ENCODE data around the gene GOLGA8O. TPM values are rescaled to one million over a fixed set of nuclear protein-coding genes. Genes with fewer than 3 reads are reported as not detected.
"Not testable (repeated sequence)": the region's sequence is repeated elsewhere in the genome, so short reads cannot be mapped to it uniquely, and the experiment has no call there.

GOLGA8O gene, protein sequence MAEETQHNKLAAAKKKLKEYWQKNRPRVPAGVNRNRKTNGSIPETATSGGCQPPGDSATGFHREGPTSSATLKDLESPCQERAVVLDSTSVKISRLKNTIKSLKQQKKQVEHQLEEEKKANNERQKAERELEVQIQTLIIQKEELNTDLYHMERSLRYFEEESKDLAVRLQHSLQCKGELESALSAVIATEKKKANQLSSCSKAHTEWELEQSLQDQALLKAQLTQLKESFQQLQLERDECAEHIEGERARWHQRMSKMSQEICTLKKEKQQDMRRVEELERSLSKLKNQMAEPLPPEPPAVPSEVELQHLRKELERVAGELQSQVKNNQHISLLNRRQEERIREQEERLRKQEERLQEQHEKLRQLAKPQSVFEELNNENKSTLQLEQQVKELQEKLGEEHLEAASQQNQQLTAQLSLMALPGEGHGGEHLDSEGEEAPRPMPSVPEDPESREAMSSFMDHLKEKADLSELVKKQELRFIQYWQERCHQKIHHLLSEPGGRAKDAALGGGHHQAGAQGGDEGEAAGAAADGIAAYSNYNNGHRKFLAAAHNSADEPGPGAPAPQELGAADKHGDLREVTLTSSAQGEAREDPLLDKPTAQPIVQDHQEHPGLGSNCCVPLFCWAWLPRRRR
- total RNA-seq = 1 to 10 TPM in 1 of 4 donors, not detected in 3; 1.5 TPM

DNA sequence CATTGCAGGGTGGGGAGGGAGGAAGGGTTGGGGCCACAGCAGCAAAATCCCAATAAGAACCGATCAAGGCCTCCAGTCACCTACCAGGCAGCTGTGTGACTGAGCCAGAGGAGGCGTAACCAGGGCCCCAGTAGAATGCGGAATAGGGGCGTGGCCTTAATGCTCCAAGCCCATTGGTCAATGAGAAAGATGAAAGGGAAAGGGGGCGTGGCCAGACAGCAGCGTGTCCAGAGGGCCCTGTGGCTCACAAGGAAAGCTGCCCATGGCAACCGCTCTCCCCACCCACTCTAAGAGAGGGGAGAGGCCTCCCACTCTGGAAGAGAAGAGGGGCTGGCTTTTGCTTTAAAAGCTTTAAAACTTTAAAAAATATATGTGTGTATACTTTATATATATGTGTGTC, at the start of gene GOLGA8O:
Gene GOLGA8O (minus strand): TSS at position 101 of the 400 bp plus-strand sequence. CDS start 98 bp downstream, at position 3.
- DNase-seq (ENCODE audit: low spot score in 2 of 2); H3K9me3 ChIP-seq; H3K4me3 ChIP-seq; H3K27ac ChIP-seq; H3K4me1 ChIP-seq; H3K36me3 ChIP-seq; H3K27me3 ChIP-seq: not testable (repeated sequence)
- no CpG with 5 or more reads among the region's 7 CpGs for WGBS

DNA sequence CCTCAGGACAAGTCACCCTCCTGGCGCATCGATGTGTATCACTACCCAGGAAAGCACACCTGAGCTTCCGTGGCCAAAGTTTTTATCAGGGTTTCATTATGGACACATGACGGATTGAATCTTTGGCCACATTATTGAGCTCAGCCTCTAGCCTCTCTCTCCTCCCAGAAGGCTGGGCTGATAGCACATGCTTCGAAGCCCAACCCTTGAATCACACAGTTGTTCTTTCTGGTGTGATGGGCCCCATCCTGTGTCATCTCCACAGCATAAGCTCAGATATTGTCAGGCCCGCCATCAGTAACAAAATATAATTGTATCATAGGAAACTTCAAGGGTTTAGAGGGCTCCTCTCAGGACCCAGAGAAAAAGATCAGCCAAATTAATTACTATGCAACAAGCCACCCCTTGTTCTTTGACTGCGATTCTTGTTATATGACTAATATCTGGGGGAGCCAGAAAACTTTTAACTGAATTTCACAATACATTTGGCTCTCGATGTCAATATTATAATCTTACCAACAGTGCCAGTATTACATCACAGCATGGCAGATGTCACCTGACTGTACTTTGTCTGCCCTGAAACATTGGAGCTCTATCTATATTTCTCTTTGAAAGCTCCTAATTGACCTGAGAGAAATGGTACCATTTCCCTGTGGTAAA, 48.8 kb upstream of the GOLGA8O start:
- not testable (repeated sequence) for H3K27ac ChIP-seq

DNA sequence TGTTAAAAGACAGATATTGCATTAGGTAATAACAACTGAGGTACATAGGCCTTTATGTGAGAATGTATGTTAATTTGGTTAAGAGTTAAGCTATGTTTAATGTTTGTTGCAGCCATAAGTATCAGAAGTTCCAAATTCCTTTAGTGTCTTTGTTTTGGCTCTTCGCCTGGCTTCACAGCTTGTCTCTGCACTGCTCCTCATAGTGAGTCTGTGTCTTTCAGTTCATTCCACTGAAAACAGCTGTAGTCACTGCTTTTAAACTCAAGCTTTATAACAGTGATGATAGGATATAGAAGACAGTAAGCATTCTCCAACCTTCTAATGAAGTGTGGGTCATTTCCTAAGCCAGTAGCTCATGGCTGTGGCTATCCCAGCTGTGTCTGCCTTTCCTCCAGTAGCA, 47.5 kb upstream of the GOLGA8O start:
- not testable (repeated sequence) for DNase-seq (ENCODE audit: low spot score in 2 of 2); H3K36me3 ChIP-seq; H3K4me3 ChIP-seq; H3K27me3 ChIP-seq; H3K27ac ChIP-seq; H3K4me1 ChIP-seq; H3K9me3 ChIP-seq
- 75% methylated on average over 1 of the region's 1 CpG for WGBS

More for the DNA sequence above, 48.8 kb upstream of the GOLGA8O start:
- H3K9me3 ChIP-seq; H3K4me1 ChIP-seq; H3K4me3 ChIP-seq; H3K36me3 ChIP-seq; DNase-seq (ENCODE audit: low spot score in 2 of 2); H3K27me3 ChIP-seq: not testable (repeated sequence)
- WGBS = no CpG with 5 or more reads among the region's 8 CpGs

DNA sequence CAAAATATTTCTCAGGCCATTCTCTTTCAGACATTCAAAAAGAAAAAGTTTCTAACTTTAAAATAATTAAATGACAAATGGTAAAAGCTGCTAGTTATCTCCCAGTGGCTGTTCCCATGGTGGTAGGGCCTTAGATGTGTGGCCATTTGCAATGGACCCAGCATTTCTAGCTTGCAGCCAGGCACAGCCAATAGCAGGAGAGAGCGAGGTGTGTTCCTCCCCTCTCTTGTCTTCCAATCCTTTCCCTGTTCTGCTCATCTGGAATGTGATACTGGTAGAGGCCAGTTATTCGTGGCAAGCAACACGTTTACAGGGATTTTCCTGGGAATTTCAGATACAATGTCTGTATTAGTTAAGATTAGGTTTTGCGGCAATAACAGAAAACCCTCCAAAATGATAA, 37.3 kb upstream of the GOLGA8O start:
- not testable (repeated sequence) for H3K27ac ChIP-seq; H3K9me3 ChIP-seq; H3K4me1 ChIP-seq; H3K27me3 ChIP-seq; H3K4me3 ChIP-seq; DNase-seq (ENCODE audit: low spot score in 2 of 2); H3K36me3 ChIP-seq
- WGBS = no CpG with 5 or more reads among the region's 4 CpGs

DNA sequence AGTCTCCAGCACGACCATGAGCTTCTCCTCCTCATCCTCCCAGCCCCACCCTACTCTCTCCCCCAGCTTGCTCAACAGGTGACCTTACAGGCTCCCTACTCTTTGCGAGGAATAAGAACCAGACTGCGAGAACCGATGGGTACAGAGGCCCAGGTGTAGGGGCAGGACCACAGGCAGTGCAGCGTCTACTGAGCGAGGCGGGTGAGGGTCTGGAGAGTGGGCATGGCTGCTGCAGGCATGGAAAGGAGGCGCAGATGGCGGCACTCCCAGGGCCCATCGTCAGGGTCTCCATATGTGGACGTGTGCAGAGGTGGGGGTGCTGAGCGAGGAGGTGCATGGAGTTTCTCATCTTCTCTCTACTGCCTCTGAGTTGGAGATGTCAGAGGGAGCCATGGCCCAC, 31.0 kb upstream of the GOLGA8O start:
- peak in 1 of 2 donors; percentile 68 for DNase-seq (ENCODE audit: low spot score in 2 of 2)
- not testable (repeated sequence) for H3K4me3 ChIP-seq, H3K9me3 ChIP-seq, H3K36me3 ChIP-seq, H3K27me3 ChIP-seq, H3K27ac ChIP-seq, H3K4me1 ChIP-seq
- 92% methylated on average over 8 of the region's 12 CpGs for WGBS

- no CpG with 5 or more reads among the region's 6 CpGs for WGBS
Measured at GRCh38 chr15:32483377-32483776, 27.9 kb upstream of the GOLGA8O start.

GRCh38 chr15:32481683-32482082, 26.2 kb upstream of the GOLGA8O start:
- DNase-seq (ENCODE audit: low spot score in 2 of 2); H3K36me3 ChIP-seq; H3K9me3 ChIP-seq; H3K4me3 ChIP-seq; H3K27ac ChIP-seq; H3K27me3 ChIP-seq; H3K4me1 ChIP-seq: not testable (repeated sequence)
- no CpG with 5 or more reads among the region's 5 CpGs for WGBS

More at GRCh38 chr15:32483377-32483776, 27.9 kb upstream of the GOLGA8O start:
- H3K27ac ChIP-seq; DNase-seq (ENCODE audit: low spot score in 2 of 2); H3K9me3 ChIP-seq; H3K4me1 ChIP-seq; H3K36me3 ChIP-seq; H3K27me3 ChIP-seq; H3K4me3 ChIP-seq: not testable (repeated sequence)

- H3K27ac ChIP-seq; H3K36me3 ChIP-seq; H3K4me1 ChIP-seq; H3K4me3 ChIP-seq; DNase-seq (ENCODE audit: low spot score in 2 of 2); H3K9me3 ChIP-seq; H3K27me3 ChIP-seq: not testable (repeated sequence)
- WGBS = 98% methylated on average over 9 of the region's 23 CpGs
Measured at GRCh38 chr15:32468076-32468475, 12.6 kb upstream of the GOLGA8O start.

- H3K27me3 ChIP-seq; H3K36me3 ChIP-seq; H3K27ac ChIP-seq; H3K4me1 ChIP-seq; H3K9me3 ChIP-seq; DNase-seq (ENCODE audit: low spot score in 2 of 2); H3K4me3 ChIP-seq: not testable (repeated sequence)
- no CpG with 5 or more reads among the region's 12 CpGs for WGBS
Measured at GRCh38 chr15:32440445-32440977, 14.9 kb downstream of the GOLGA8O start.

DNA sequence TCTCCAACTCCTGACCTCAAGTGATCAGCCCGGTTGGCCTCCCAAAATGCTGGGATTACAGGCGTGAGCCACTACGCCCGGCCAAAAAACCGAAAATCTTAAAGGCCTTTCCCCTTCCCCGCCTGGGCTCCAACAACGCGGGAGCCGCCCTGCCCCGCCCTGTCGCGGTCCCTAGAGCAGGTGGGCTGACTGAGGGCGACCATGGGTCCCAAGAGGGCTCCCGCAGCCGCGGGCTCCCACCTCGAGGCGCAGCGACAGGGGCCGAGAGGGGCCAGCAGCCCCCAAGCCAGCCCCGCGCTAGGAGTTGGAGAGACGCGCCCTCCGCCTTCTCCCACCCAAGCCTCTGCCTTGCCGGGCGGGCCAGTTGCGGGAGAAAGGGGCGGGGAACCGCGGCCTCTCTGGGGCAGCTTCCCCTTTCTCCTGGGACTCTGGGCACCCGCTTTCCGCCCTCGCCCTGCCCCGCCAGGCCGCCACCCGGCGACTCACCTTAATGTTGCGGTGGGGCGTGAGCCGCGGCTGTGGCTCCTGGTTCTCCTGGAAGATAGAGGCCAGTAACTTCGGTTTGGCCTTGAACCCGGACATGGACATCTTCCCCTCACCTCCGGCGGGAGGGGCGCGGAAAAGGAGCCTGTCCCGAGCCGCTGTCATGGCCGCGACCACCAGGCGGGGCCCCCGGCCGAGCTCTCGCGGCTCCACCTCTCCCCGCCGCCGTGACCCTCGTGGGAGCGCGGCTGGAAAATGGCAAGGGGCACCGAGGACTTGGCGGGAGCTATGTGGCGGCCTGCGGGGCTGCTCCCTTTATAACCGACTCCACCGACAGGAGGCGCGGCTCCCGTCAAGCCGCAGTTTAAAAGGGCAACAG, 21.1 kb downstream of the GOLGA8O start:
- H3K4me1 ChIP-seq; H3K4me3 ChIP-seq; H3K9me3 ChIP-seq; DNase-seq (ENCODE audit: low spot score in 2 of 2); H3K27ac ChIP-seq; H3K27me3 ChIP-seq; H3K36me3 ChIP-seq: not testable (repeated sequence)
- no CpG with 5 or more reads among the region's 73 CpGs for WGBS

GRCh38 chr15:32427635-32428034, 27.8 kb downstream of the GOLGA8O start:
- not testable (repeated sequence) for H3K9me3 ChIP-seq; H3K4me1 ChIP-seq; H3K27me3 ChIP-seq; DNase-seq (ENCODE audit: low spot score in 2 of 2); H3K27ac ChIP-seq; H3K4me3 ChIP-seq; H3K36me3 ChIP-seq
- 32% methylated on average over 1 of the region's 4 CpGs for WGBS

DNA sequence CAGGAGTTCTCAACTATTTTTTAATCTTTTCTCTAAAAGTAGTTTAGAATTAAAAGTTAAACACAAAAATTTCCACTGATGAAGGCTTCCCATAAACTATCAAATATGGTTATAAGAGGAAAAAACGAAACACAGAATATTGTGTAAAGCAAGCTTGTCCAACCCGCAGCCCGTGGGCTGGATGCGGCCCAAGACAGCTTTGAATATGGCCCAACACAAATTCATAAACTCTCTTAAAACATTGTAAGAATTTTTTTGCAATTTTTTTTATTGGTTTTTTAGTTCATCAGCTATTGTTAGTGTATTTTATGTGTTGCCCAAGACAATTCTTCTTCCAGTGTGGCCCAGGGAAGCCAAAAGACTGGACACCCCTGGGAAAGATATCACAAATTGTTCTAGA, 28.9 kb downstream of the GOLGA8O start:
- DNase-seq (ENCODE audit: low spot score in 2 of 2) = peak; percentile 61 to 63
- H3K36me3 ChIP-seq, H3K4me1 ChIP-seq, H3K27ac ChIP-seq, H3K4me3 ChIP-seq, H3K27me3 ChIP-seq, H3K9me3 ChIP-seq: not testable (repeated sequence)
- WGBS = 65% methylated on average over 4 of the region's 4 CpGs
